Measurements from ENCODE around the gene CCDC24.

The CCDC24 gene

DNA sequence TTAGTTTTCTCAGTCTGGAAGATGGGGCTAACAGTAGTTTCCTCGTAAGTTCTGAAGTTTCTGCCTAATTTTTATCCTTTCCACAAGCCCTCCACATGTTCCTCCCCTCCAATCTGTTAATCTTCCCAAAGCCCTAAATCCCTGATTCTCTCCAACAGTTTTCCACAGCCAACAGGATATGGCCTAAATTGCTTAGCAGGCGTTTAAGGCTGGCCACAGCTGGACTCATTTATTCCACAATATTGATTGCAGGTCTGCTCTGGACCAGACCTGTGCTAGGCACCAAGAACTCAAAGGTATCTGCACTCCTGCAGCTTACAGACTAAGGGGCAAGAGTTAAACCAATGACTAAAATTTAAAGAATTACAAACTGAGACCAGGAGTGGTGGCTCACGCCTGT, 35.9 kb downstream of the CCDC24 start:
- ATAC-seq (replicated peaks) (no peak), DNase-seq (no peak)
- Mint-ChIP-seq H3K4me1 (peaks cover 24 to 39% of the 10 kb centered on the region in 2 donors), H3K36me3 (no peaks in the 10 kb centered on the region), H3K27ac (no peak overlapping the region), H3K9me3 (no peaks in the 10 kb centered on the region), H3K27me3 (no peaks in the 10 kb centered on the region), H3K4me3 (no peak overlapping the region)

DNA sequence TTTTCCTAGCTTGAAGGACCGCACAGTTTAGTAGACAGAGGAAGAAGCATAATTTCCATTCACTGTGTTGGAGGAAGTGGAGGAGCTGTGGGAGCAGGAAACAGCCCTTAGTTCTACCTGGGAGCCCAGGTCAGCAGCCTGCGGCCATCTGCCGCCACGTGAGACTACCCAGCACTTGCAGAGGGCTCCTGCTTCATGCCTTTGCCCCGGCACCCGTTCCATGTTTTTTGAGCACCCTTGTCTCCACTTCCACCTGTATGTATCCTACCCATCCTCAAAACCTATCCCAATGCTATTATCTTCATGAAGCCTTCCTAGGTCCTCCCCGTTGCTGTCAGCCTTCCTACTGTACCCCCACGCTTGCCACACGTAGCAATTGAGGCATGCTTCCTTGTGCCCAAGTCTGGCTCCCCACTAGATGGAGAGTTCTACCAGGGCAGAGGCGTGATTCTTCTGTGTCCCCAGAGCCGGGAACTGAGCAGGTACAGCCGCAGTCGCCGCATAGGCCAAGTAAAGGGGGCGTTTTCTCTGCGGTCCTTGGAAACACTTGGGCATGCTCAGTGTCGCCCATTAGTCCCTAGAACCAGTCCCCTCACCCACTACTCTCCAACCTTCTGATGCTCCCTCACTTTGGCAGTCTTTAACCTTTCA, 38.0 kb downstream of the CCDC24 start:
- DNase-seq (no peak), ATAC-seq (replicated peaks) (peak; percentile 44 to 48)
- H3K4me1 Mint-ChIP-seq = peaks cover 24 to 39% of the 10 kb centered on the region in 2 donors
- no peaks in the 10 kb centered on the region for H3K9me3 Mint-ChIP-seq
- peak overlapping the region; percentile 88 for H3K27ac Mint-ChIP-seq
- H3K4me3 Mint-ChIP-seq = peak overlapping the region; percentile 88 to 93
- H3K36me3 Mint-ChIP-seq = no peaks in the 10 kb centered on the region
- no peaks in the 10 kb centered on the region for H3K27me3 Mint-ChIP-seq

DNA sequence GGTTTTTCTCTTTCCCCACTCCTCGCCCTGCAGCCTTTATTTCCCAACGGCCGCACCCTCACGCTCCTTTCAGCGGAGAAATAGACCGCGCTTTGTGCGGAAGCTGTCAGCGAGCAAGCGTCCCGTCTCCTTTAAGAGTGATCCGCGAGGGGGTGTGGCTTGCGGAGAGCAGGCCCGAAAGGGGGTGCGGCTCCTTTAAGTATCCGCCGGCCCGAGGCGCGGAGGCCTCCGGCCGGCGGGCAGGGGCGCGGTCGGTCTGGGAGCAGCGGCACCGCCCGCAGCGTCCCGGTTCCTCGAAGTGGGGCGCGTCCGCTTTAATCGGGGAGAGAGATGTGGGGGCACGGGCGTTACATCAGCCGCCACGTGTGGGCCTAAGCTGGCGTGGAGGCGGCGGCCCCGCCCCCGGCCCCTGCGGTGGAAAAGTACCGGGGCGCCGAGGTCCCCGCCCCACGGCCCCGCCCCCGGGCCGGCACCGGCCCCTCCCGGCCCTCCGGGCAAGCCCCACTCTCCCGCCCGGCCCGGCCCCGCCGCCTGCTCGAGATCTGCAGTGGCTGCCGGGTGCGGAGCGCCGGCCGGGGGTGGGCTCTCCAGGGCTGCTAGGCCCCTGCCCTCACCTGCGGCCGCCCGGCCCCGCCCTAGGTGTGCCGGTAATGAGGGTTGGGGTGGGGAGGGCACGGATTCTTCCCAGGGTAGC, 38.7 kb downstream of the CCDC24 start:
- Mint-ChIP-seq H3K4me1 (peaks cover 23 to 35% of the 10 kb centered on the region in 2 donors), H3K27ac (peak overlapping the region; percentile 88), H3K27me3 (no peaks in the 10 kb centered on the region), H3K9me3 (no peaks in the 10 kb centered on the region), H3K4me3 (peak overlapping the region; percentile 88 to 93), H3K36me3 (no peaks in the 10 kb centered on the region)
- peak; percentile 83 for DNase-seq
- ATAC-seq (replicated peaks) = peak; percentile 85 to 87

GRCh38 chr1:44030605-44031251, 39.3 kb downstream of the CCDC24 start:
- H3K36me3 Mint-ChIP-seq = no peaks in the 10 kb centered on the region
- H3K27ac Mint-ChIP-seq = peak overlapping the region; percentile 86
- DNase-seq = peak; percentile 40
- H3K4me1 Mint-ChIP-seq = peaks cover 21 to 34% of the 10 kb centered on the region in 2 donors
- H3K27me3 Mint-ChIP-seq = no peaks in the 10 kb centered on the region
- peak; percentile 41 to 48 for ATAC-seq (replicated peaks)
- peak overlapping the region; percentile 88 to 90 for H3K4me3 Mint-ChIP-seq
- H3K9me3 Mint-ChIP-seq = no peaks in the 10 kb centered on the region

DNA sequence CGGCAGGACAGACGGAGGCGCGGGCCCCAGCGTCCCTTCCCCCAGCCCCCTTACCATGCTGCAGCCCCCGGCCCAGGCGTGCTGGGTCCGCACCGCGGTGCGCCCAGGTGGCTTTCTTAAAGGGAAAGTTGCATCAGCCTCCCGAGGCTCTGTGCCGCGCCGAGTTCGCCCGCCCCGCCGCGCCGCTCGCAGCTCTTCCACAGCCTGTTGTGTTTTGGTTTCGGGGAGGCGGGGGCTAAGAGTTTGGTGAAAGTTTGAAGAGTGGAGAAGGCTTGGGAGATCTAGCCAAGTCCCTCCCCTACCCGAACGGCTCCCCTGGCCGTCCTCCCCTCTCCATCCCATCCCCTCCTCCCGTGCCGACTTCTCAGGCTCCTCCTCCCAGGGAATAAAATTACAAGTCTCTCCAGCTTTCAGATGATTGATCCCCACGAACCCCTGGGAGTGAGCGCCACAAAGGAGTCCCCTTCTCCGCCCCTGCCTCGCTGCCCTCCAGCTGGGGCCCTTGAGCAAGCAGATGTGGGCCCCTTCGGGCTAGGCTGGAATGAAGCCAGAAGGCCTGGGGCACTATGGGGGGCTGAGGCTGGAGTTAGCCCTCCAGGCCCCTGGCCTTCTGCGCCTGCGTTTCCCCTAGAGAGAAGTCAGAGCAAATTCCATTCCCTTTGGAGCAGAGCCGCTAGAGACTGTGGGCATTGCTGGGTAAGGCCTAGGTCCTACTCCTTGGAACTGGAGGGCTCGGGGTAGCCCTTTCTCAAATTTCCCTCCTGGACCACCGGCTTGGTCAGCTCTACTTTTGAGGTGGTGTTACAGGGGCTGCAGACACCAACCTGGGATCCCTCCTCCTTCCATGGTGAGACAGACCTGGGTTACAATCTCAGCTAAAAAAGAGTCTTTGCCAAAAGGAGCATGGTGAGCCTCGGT, 40.1 kb downstream of the CCDC24 start, which contains the start of gene SLC6A9:
SLC6A9 (minus strand) TSS at position 211 of the 918 bp plus-strand sequence. CDS start 7,185 bp downstream, outside the sequence.
- Mint-ChIP-seq H3K4me3 (peak within 1 kb of the TSS; percentile 88 to 90), H3K27me3 (no peaks in the 10 kb centered on the region), H3K36me3 (no peaks in the 10 kb centered on the region), H3K27ac (peak within 1 kb of the TSS; percentile 86), H3K4me1 (peaks cover 19 to 37% of the 10 kb centered on the region in 2 donors), H3K9me3 (no peaks in the 10 kb centered on the region)
- ATAC-seq (replicated peaks) = peak; percentile 3 to 9
- DNase-seq = no peak

- H3K4me3 Mint-ChIP-seq = peak overlapping the region; percentile 88 to 90
- ATAC-seq (replicated peaks) = no peak
- H3K36me3 Mint-ChIP-seq = no peaks in the 10 kb centered on the region
- H3K27me3 Mint-ChIP-seq = no peaks in the 10 kb centered on the region
- H3K4me1 Mint-ChIP-seq = peaks cover 21 to 40% of the 10 kb centered on the region in 2 donors
- no peak for DNase-seq
- no peak overlapping the region for H3K27ac Mint-ChIP-seq
- H3K9me3 Mint-ChIP-seq = no peaks in the 10 kb centered on the region
These were observed 40.9 kb downstream of the CCDC24 start for GRCh38 chr1:44032170-44032790.

DNA sequence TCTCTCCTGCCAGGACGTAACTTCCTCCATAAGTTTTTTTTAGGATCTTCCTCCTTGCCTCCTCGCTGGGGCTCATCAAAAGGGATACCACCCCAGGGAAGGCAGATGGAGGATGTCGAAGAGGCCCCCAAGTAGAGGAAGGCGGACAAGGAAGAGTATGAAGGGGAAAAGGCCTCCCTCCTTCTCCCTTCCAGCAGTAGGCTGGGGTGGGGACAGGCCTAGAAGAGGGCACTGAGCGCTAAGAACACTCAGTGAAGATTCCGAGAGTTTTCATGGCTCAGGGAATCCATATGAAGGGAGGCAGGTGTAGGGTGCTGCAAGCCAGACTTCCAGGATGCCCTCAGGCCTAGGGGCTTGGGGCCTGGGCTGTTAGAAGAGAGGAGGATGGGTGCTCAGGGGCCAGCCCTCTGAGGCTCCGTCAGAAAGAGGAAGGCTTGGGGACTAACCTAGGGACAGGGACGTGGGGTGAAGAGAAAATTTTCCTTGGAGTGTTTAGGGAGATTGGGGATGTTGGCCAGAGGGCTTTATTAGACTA, 41.7 kb downstream of the CCDC24 start:
- Mint-ChIP-seq H3K27me3 (no peaks in the 10 kb centered on the region), H3K27ac (no peak overlapping the region), H3K4me1 (peaks cover 21 to 38% of the 10 kb centered on the region in 2 donors), H3K4me3 (no peak overlapping the region), H3K9me3 (no peaks in the 10 kb centered on the region), H3K36me3 (no peaks in the 10 kb centered on the region)
- no peak for DNase-seq
- ATAC-seq (replicated peaks) = no peak

GRCh38 chr1:44033756-44034155, 42.4 kb downstream of the CCDC24 start:
- no peak for ATAC-seq (replicated peaks)
- Mint-ChIP-seq H3K4me3 (no peak overlapping the region), H3K36me3 (no peaks in the 10 kb centered on the region), H3K4me1 (peaks cover 19 to 31% of the 10 kb centered on the region in 2 donors), H3K27ac (peak overlapping the region; percentile 14), H3K27me3 (no peaks in the 10 kb centered on the region), H3K9me3 (no peaks in the 10 kb centered on the region)
- no peak for DNase-seq

- ATAC-seq (replicated peaks) (no peak), DNase-seq (no peak)
- Mint-ChIP-seq H3K4me1 (peaks cover 12 to 25% of the 10 kb centered on the region in 2 donors), H3K27ac (no peak overlapping the region), H3K9me3 (no peaks in the 10 kb centered on the region), H3K27me3 (no peaks in the 10 kb centered on the region), H3K36me3 (no peaks in the 10 kb centered on the region), H3K4me3 (no peak overlapping the region)
These were observed 43.0 kb downstream of the CCDC24 start for GRCh38 chr1:44034423-44034822.

- Mint-ChIP-seq H3K4me3 (no peak overlapping the region), H3K9me3 (no peaks in the 10 kb centered on the region), H3K27me3 (no peaks in the 10 kb centered on the region), H3K27ac (no peak overlapping the region), H3K4me1 (peaks cover 8 to 19% of the 10 kb centered on the region in 2 donors), H3K36me3 (no peaks in the 10 kb centered on the region)
- DNase-seq (no peak), ATAC-seq (replicated peaks) (no peak)
These were observed 43.7 kb downstream of the CCDC24 start for GRCh38 chr1:44034976-44035716.

DNA sequence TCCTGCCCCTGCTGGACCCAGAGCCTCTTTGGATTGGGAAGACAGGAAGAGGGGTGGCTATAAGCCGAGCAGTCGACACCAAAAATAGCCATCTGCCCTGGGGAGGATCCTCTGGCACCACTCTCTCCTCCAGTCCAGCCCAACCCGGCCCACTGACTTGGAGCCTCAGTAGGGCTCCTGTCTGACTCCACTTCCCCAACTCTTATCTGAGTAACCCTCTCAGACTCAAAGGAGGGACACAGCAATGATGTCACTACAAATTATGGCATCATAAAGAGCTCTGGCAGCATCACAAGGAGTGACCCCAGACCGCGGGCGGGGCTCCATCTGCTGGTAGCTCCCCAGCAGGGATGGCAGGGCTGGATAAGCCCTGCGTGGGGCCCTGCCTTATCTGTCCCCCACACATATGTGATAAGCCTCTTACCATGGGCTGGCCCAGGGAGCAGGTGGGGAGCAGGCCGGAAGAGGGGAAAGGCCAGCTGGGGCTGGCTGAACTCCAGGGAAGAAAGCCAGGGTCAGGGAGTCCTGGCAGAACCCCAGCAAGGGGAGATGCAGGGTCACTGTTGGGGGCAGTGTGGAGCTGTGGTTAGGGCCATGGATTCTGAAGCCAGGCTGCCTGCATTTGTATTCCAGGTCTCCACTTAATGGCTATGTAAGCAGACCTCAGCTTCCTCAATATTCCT, 44.5 kb downstream of the CCDC24 start:
- Mint-ChIP-seq H3K27me3 (no peaks in the 10 kb centered on the region), H3K36me3 (no peaks in the 10 kb centered on the region), H3K4me3 (no peak overlapping the region), H3K27ac (no peak overlapping the region), H3K4me1 (peaks cover 8 to 17% of the 10 kb centered on the region in 2 donors), H3K9me3 (no peaks in the 10 kb centered on the region)
- no peak for ATAC-seq (replicated peaks)
- DNase-seq = no peak

DNA sequence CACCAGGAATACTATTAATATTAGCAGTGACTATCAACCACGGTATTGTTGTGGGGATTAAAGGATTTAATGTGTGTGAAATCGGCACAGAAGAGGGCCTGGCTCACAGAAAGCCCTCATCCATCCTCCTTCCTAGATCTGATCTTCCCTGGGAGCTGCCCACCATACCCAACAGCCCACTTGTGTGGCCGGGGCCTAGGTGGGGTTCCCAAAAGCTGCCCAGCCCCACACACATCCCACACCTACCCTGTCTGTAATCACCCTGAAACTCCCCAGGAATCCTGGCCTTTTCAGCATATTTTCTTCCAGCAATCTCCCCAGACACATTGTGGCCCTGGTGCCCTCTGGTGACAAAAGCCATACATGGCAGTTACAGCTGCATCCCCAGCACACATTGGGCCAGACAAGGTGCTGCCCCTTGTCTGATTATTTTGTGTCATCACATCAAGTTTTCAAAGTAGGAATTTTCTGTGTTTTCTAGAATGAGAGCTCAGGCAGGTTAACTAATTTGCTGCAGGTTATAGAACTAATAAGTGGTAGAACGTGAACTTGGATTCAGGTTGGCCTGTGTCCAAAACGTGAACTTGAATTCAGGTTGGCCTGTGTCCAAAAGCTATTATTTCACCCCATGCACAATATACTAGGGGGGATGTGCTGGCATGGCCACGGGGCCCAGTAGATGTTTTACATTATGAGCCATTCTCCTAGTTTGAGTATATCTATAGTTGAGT, 45.2 kb downstream of the CCDC24 start:
- peaks cover 4 to 10% of the 10 kb centered on the region in 2 donors for H3K4me1 Mint-ChIP-seq

More for the DNA sequence above, 45.2 kb downstream of the CCDC24 start:
- Mint-ChIP-seq H3K9me3 (no peaks in the 10 kb centered on the region), H3K36me3 (no peaks in the 10 kb centered on the region), H3K4me3 (no peak overlapping the region), H3K27ac (no peak overlapping the region), H3K27me3 (no peaks in the 10 kb centered on the region)
- peak; percentile 51 for DNase-seq
- ATAC-seq (replicated peaks) = peak; percentile 86 to 90

All from stimulated activated naive B cell treated with anti-CD40 and anti-IgM and Interleukin-4, amounts not matched to agents 10 μg/mL and 1 μg/mL and 100 μg/mL, for 72 hours (primary cell).